NCI-H128 (cell line): ENCODE data around the gene SPATA24.
"Not testable (repeated sequence)": the region's sequence is repeated elsewhere in the genome, so short reads cannot be mapped to it uniquely, and the experiment has no call there.

Source experiments
- DNase-seq: peaks from one replicate; lab custom pipeline; 2025; ENCODE audit not compliant: unreplicated experiment; lab: John Stamatoyannopoulos, UW

The SPATA24 gene

GRCh38 chr5:139354186-139354585, 49.7 kb downstream of the SPATA24 start:
- DNase-seq = no peak

GRCh38 chr5:139347863-139348262, 56.0 kb downstream of the SPATA24 start:
- not testable (repeated sequence) for DNase-seq
